ENCODE results near the gene LAMA5. TPM values are rescaled to one million over a fixed set of nuclear protein-coding genes. Genes with fewer than 3 reads are reported as not detected.

LAMA5 gene
- total RNA-seq, 1 experiment from 2014 or later, result 1,050 TPM

DNA sequence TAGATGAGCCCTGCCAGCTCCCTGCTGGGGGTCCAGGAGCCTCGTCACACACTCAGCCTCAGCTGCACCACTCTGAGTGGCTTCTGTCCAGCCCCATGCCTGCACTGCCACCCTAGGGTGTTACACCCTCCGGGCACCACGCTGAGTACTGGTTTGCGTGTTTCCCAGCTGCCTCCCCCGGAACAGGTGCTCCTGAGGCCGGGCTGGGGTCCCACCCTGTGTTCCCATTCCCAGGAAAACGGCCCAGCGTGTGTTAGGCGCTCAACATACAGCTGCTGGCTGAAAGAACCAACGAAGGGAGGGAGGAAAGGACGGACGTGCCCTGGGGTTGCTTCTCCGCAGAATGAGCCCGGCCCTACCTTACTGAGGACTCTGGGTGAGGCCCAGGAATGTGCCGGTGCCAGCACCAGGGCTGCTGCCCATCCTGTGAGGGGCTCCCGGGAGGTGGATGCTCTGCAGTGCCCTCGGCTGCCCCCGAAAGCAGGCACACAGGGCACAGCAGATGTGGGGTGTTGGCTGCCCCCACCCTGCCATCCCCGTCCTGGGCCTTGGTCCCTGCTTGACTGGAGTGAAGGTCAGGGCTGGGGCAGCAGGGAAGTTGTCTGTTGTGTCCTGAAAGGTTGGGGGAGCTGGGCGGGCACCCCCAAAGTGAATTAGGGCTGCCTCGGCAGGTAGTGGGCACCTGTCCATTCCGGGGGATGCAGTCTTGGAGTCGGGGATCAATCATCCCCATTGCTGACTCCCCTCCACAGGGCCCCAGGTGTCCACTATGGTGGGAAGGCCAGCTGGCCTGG lies 16.3 kb downstream of the LAMA5 start:
- no TSS peak for BruUV-seq (replicated peaks)
- Histone ChIP-seq H3K4me3 (ENCODE audit: low read depth, low read length) (no peak overlapping the region), H3K27me3 (replicated peaks; ENCODE audit: control insufficient read depth, insufficient read depth, low read length) (no peaks in the 10 kb centered on the region), H3K36me3 (ENCODE audit: control insufficient read depth, insufficient read depth, low read length) (peaks cover 39% of the 10 kb centered on the region), H3K4me1 (peaks cover 42% of the 10 kb centered on the region), H3K9me3 (no peaks in the 10 kb centered on the region)
- H3K9me3 Mint-ChIP-seq (ENCODE audit: unreplicated experiment), result peaks cover 18% of the 10 kb centered on the region
- peaks cover 9% of the 10 kb centered on the region for H3K4me1 Mint-ChIP-seq (ENCODE audit: low read depth, unreplicated experiment)
- no peak overlapping the region for H3K4me3 Mint-ChIP-seq (ENCODE audit: unreplicated experiment)
- peaks cover 100% of the 10 kb centered on the region for H3K36me3 Mint-ChIP-seq (ENCODE audit: insufficient read depth, unreplicated experiment)
- DNase-seq, result no peak
- no peaks in the 10 kb centered on the region for H3K27me3 Mint-ChIP-seq (ENCODE audit: insufficient read depth, unreplicated experiment)
- intact Hi-C loops (cut with micrococcal nuclease; ENCODE audit: unreplicated experiment), result loop anchor here (1.0 kb wide), 1 partner anchor 11 kb away; no protein-coding TSS in a partner anchor
- TF ChIP-seq, protein P1, sequence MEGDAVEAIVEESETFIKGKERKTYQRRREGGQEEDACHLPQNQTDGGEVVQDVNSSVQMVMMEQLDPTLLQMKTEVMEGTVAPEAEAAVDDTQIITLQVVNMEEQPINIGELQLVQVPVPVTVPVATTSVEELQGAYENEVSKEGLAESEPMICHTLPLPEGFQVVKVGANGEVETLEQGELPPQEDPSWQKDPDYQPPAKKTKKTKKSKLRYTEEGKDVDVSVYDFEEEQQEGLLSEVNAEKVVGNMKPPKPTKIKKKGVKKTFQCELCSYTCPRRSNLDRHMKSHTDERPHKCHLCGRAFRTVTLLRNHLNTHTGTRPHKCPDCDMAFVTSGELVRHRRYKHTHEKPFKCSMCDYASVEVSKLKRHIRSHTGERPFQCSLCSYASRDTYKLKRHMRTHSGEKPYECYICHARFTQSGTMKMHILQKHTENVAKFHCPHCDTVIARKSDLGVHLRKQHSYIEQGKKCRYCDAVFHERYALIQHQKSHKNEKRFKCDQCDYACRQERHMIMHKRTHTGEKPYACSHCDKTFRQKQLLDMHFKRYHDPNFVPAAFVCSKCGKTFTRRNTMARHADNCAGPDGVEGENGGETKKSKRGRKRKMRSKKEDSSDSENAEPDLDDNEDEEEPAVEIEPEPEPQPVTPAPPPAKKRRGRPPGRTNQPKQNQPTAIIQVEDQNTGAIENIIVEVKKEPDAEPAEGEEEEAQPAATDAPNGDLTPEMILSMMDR (IDR thresholded peaks at IDR 0.05; ENCODE audit: insufficient read depth in 1 of 2, low read depth in 1 of 2, low read length in 1 of 2, severe bottlenecking in 1 of 2, unreplicated experiment in 1 of 2), result no peak
- peak overlapping the region; percentile 92 for H3K27ac Mint-ChIP-seq (ENCODE audit: unreplicated experiment)
- ChIA-PET CTCF (interaction anchor here (1.1 to 1.8 kb wide), 7 partner anchors 10 to 49 kb away, joined by 3 to 14 read pairs (median 5); no protein-coding TSS in a partner anchor), POLR2A (interaction anchor here (0.5 to 1.4 kb wide), 4 partner anchors 11 to 49 kb away, joined by 5 to 13 read pairs (median 8); partner anchors contain the start of gene LAMA5)

DNA sequence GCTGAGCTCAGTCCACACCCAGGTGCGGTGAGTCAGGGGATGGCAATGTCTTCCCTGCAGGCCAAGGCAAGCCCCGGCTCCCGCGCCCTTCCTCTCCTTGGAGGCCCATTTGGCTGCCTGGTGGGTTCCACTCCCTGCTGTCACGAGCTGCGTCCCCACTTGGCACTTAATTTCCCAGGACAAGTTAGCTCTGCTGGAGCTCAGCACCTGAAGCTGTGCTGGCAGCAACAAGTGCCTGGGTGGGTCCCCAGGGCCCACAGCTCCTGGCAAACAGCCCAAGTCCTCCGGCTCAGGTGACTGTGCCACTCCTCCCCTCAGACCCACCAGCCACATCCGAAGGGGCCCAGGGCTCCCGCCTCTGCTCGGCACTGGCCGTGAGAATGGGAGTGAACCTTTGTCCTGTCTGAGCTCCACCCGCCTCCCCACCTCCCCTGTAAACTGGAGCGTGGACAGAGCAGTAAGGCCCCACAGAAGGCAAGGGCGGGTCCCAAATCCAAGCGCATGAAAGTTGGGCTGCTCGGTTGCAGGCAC lies 16.9 kb downstream of the LAMA5 start:
- H3K4me3 Mint-ChIP-seq (ENCODE audit: unreplicated experiment), result peak overlapping the region; percentile 23
- peak; percentile 87 to 94 for DNase-seq
- H3K27ac Mint-ChIP-seq (ENCODE audit: unreplicated experiment), result peak overlapping the region; percentile 92
- peaks cover 35% of the 10 kb centered on the region for H3K4me1 ChIP-seq
- H3K36me3 Mint-ChIP-seq (ENCODE audit: insufficient read depth, unreplicated experiment), result peaks cover 100% of the 10 kb centered on the region
- peaks cover 18% of the 10 kb centered on the region for H3K9me3 Mint-ChIP-seq (ENCODE audit: unreplicated experiment)
- BruUV-seq (replicated peaks), result no TSS peak
- peaks cover 7% of the 10 kb centered on the region for H3K4me1 Mint-ChIP-seq (ENCODE audit: low read depth, unreplicated experiment)
- H3K36me3 ChIP-seq (ENCODE audit: control insufficient read depth, insufficient read depth, low read length), result peaks cover 41% of the 10 kb centered on the region
- no peak overlapping the region for H3K4me3 ChIP-seq (ENCODE audit: low read depth, low read length)
- H3K27me3 Mint-ChIP-seq (ENCODE audit: insufficient read depth, unreplicated experiment), result no peaks in the 10 kb centered on the region
- CTCF ChIA-PET, result interaction anchor here (0.6 to 1.8 kb wide), 9 partner anchors 11 to 189 kb away, joined by 3 to 14 read pairs (median 5); no protein-coding TSS in a partner anchor
- no peaks in the 10 kb centered on the region for H3K9me3 ChIP-seq
- intact Hi-C loops (cut with micrococcal nuclease; ENCODE audit: unreplicated experiment), result loop anchor here (1.0 kb wide), 1 partner anchor 12 kb away; no protein-coding TSS in a partner anchor
- TF ChIP-seq, protein P1 (IDR thresholded peaks at IDR 0.05; ENCODE audit: insufficient read depth in 1 of 2, low read depth in 1 of 2, low read length in 1 of 2, severe bottlenecking in 1 of 2, unreplicated experiment in 1 of 2), result no peak
- no peaks in the 10 kb centered on the region for H3K27me3 ChIP-seq (replicated peaks; ENCODE audit: control insufficient read depth, insufficient read depth, low read length)
- POLR2A ChIA-PET, result interaction anchor here (0.5 to 1.4 kb wide), 6 partner anchors 12 to 444 kb away, joined by 3 to 13 read pairs (median 6); partner anchors contain the start of genes LAMA5 and RPS21

DNA sequence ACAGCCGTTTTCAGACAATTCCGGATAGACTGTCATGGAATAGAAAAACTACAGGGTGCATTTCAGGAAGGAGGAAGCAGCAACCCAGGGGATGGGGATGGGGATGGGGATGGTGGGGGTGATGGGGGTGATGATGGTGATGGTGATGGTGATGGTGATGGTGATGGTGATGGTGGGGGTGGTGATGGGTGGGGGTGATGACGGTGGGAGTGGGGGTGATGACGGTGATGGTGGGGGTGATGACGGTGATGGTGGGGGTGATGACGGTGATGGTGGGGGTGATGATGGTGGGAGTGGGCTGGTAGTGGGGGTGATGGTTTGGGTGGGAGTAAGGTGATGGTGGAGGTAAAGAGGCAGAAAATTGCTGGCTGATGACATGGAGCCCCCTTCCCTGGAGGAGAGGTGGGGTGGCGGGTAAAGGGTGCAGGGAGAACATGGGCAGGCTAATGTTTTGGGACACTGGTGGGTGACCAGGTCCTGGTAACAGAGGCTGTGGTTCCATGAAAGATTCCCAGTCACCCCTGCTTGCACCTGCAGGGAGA lies 17.5 kb downstream of the LAMA5 start:
- no TSS peak for BruUV-seq (replicated peaks)

More for the DNA sequence above, 17.5 kb downstream of the LAMA5 start:
- Histone ChIP-seq H3K4me1 (peaks cover 30% of the 10 kb centered on the region), H3K27me3 (replicated peaks; ENCODE audit: control insufficient read depth, insufficient read depth, low read length) (no peaks in the 10 kb centered on the region), H3K4me3 (ENCODE audit: low read depth, low read length) (no peak overlapping the region), H3K9me3 (no peaks in the 10 kb centered on the region), H3K36me3 (ENCODE audit: control insufficient read depth, insufficient read depth, low read length) (peaks cover 39% of the 10 kb centered on the region)
- H3K27me3 Mint-ChIP-seq (ENCODE audit: insufficient read depth, unreplicated experiment), result no peaks in the 10 kb centered on the region
- peak overlapping the region; percentile 92 for H3K27ac Mint-ChIP-seq (ENCODE audit: unreplicated experiment)
- peaks cover 100% of the 10 kb centered on the region for H3K36me3 Mint-ChIP-seq (ENCODE audit: insufficient read depth, unreplicated experiment)
- POLR2A ChIA-PET, result interaction anchor here (0.5 to 1.4 kb wide), 5 partner anchors 12 to 445 kb away, joined by 3 to 13 read pairs (median 5); partner anchors contain the start of genes LAMA5 and RPS21
- no peak for DNase-seq
- peaks cover 18% of the 10 kb centered on the region for H3K9me3 Mint-ChIP-seq (ENCODE audit: unreplicated experiment)
- H3K4me1 Mint-ChIP-seq (ENCODE audit: low read depth, unreplicated experiment), result peaks cover 7% of the 10 kb centered on the region
- TF ChIP-seq, protein P1 (IDR thresholded peaks at IDR 0.05; ENCODE audit: insufficient read depth in 1 of 2, low read depth in 1 of 2, low read length in 1 of 2, severe bottlenecking in 1 of 2, unreplicated experiment in 1 of 2), result no peak
- intact Hi-C loops (cut with micrococcal nuclease; ENCODE audit: unreplicated experiment), result loop anchor here (1.0 kb wide), 1 partner anchor 13 kb away; no protein-coding TSS in a partner anchor
- CTCF ChIA-PET, result interaction anchor here (0.6 to 1.8 kb wide), 10 partner anchors 10 to 190 kb away, joined by 3 to 14 read pairs (median 4); no protein-coding TSS in a partner anchor
- H3K4me3 Mint-ChIP-seq (ENCODE audit: unreplicated experiment), result peak overlapping the region; percentile 23

Data from Caco-2 (cell line).